Measurements from ENCODE around the gene EEFSEC. TPM values are rescaled to one million over a fixed set of nuclear protein-coding genes. Genes with fewer than 3 reads are reported as not detected.

EEFSEC gene
- polyA plus RNA-seq, 1 experiment: 16.3 TPM

GRCh38 chr3:128190501-128190900, 37.2 kb downstream of the EEFSEC start:
- ChIA-PET CTCF (interaction anchor here (0.8 to 1.6 kb wide), 4 partner anchors 10 to 20 kb away, joined by 3 to 4 read pairs (median 3); no protein-coding TSS in a partner anchor), POLR2A (no interaction called here)
- DNase-seq (ENCODE audit: low read depth): no peak
- H3K4me3 ChIP-seq (ENCODE audit: low read depth, low read length): no peak overlapping the region
- H3K36me3 ChIP-seq (ENCODE audit: control insufficient read depth, insufficient read depth, low read length): no peaks in the 10 kb centered on the region
- TF ChIP-seq CTCF (IDR thresholded peaks at IDR 0.05; ENCODE audit: insufficient read depth, low read depth, low read length): no peak
- no peaks in the 10 kb centered on the region for H3K27me3 ChIP-seq (ENCODE audit: control insufficient read depth, insufficient read depth, low read length)

GRCh38 chr3:128192131-128192530, 38.9 kb downstream of the EEFSEC start:
- no peak for DNase-seq (ENCODE audit: low read depth)
- Histone ChIP-seq H3K27me3 (ENCODE audit: control insufficient read depth, insufficient read depth, low read length) (no peaks in the 10 kb centered on the region), H3K4me3 (ENCODE audit: low read depth, low read length) (no peak overlapping the region), H3K36me3 (ENCODE audit: control insufficient read depth, insufficient read depth, low read length) (no peaks in the 10 kb centered on the region)
- ChIA-PET CTCF (interaction anchor here (1.5 kb wide), 1 partner anchor 12 kb away, joined by 3 read pairs; no protein-coding TSS in a partner anchor), POLR2A (no interaction called here)
- TF ChIP-seq CTCF (IDR thresholded peaks at IDR 0.05; ENCODE audit: insufficient read depth, low read depth, low read length): no peak

GRCh38 chr3:128193168-128193567, 39.9 kb downstream of the EEFSEC start:
- CTCF ChIA-PET: interaction anchor here (0.5 to 1.5 kb wide), 2 partner anchors 11 to 413 kb away, joined by 3 to 4 read pairs; no protein-coding TSS in a partner anchor
- Histone ChIP-seq H3K27me3 (ENCODE audit: control insufficient read depth, insufficient read depth, low read length) (no peaks in the 10 kb centered on the region), H3K4me3 (ENCODE audit: low read depth, low read length) (no peak overlapping the region), H3K36me3 (ENCODE audit: control insufficient read depth, insufficient read depth, low read length) (no peaks in the 10 kb centered on the region)
- DNase-seq (ENCODE audit: low read depth): no peak
- TF ChIP-seq CTCF (IDR thresholded peaks at IDR 0.05; ENCODE audit: insufficient read depth, low read depth, low read length): no peak
- POLR2A ChIA-PET: no interaction called here

- CTCF ChIA-PET: interaction anchor here (1.1 kb wide), 1 partner anchor 10 kb away, joined by 3 read pairs; no protein-coding TSS in a partner anchor
- POLR2A ChIA-PET: no interaction called here
- no peak for DNase-seq (ENCODE audit: low read depth)
- H3K27me3 ChIP-seq (ENCODE audit: control insufficient read depth, insufficient read depth, low read length): no peaks in the 10 kb centered on the region
- no peak for TF ChIP-seq CTCF (IDR thresholded peaks at IDR 0.05; ENCODE audit: insufficient read depth, low read depth, low read length)
- H3K4me3 ChIP-seq (ENCODE audit: low read depth, low read length): no peak overlapping the region
- H3K36me3 ChIP-seq (ENCODE audit: control insufficient read depth, insufficient read depth, low read length): no peaks in the 10 kb centered on the region
Observed at GRCh38 chr3:128194843-128195242, 41.6 kb downstream of the EEFSEC start.

- Histone ChIP-seq H3K27me3 (ENCODE audit: control insufficient read depth, insufficient read depth, low read length) (no peaks in the 10 kb centered on the region), H3K4me3 (ENCODE audit: low read depth, low read length) (no peak overlapping the region), H3K36me3 (ENCODE audit: control insufficient read depth, insufficient read depth, low read length) (no peaks in the 10 kb centered on the region)
- DNase-seq (ENCODE audit: low read depth): no peak
- CTCF ChIA-PET: no interaction called here
- POLR2A ChIA-PET: no interaction called here
- TF ChIP-seq CTCF (IDR thresholded peaks at IDR 0.05; ENCODE audit: insufficient read depth, low read depth, low read length): no peak
Observed at GRCh38 chr3:128195369-128195768, 42.1 kb downstream of the EEFSEC start.

Measured in BJ (cell line).